Activated B cell treated with CpG ODN at 0.5 μM for 24 hours (primary cell): Measurements from ENCODE around the gene ZPBP. TPM values are rescaled to one million over a fixed set of nuclear protein-coding genes. Genes with fewer than 3 reads are reported as not detected.
"Not testable (repeated sequence)": the region's sequence is repeated elsewhere in the genome, so short reads cannot be mapped to it uniquely, and the experiment has no call there.

Source experiments
- ATAC-seq: fragments of 200-7000 bp; cut with Tn5 transposase; one replicate; pipeline ENCODE4 v1.10.0; 2021; ENCODE audit warnings: low read depth, mild to moderate bottlenecking, moderate library complexity
- CTCF ChIA-PET: fragments of 350-600 bp; sonication (Branson Sonifier 250); formaldehyde crosslinking; loops from one replicate; lab custom pipeline; 2021; ENCODE audit warnings: antibody characterized with exemption; lab: Charles Lee
- POLR2A ChIA-PET: fragments of 350-600 bp; sonication (Branson Sonifier 250); formaldehyde crosslinking; loops from one replicate; lab custom pipeline; 2021; ENCODE audit warnings: antibody characterized with exemption; lab: Charles Lee
- DNase-seq: peaks from one replicate; pipeline ENCODE4 v3.0.0; 2022
- H3K27ac Mint-ChIP-seq: one replicate; pipeline ENCODE4 v1.8.0; 2020; ENCODE audit warnings: mixed read lengths
- H3K27me3 Mint-ChIP-seq: one replicate; pipeline ENCODE4 v1.8.0; 2021; ENCODE audit warnings: mixed read lengths
- H3K36me3 Mint-ChIP-seq: one replicate; pipeline ENCODE4 v1.8.0; 2021; ENCODE audit warnings: low read depth, mixed read lengths
- H3K4me1 Mint-ChIP-seq: one replicate; pipeline ENCODE4 v1.8.0; 2021; ENCODE audit warnings: mixed read lengths
- H3K4me3 Mint-ChIP-seq: one replicate; pipeline ENCODE4 v1.8.0; 2020; ENCODE audit warnings: mild to moderate bottlenecking, mixed read lengths
- H3K9me3 Mint-ChIP-seq: one replicate; pipeline ENCODE4 v1.8.0; 2020; ENCODE audit warnings: mixed read lengths
- intact Hi-C: fragments of 100-400 bp; cut with micrococcal nuclease; formaldehyde crosslinking; loops from one replicate; pipeline ENCODE4 v1.15.1; 2024
- total RNA-seq: library from RNA; stranded (reverse); gene quantifications from 2 replicates; pipeline ENCODE4 v1.2.3, GENCODE V29; 2022
- TF ChIP-seq, protein P1 (sequence below): fragments of 200-600 bp; IDR thresholded peaks from one replicate; pipeline ENCODE4 v1.8.0; 2022; ENCODE audit warnings: antibody characterized with exemption, mild to moderate bottlenecking

The ZPBP gene
- total RNA-seq, 1 donor from 2014 or later = not detected

DNA sequence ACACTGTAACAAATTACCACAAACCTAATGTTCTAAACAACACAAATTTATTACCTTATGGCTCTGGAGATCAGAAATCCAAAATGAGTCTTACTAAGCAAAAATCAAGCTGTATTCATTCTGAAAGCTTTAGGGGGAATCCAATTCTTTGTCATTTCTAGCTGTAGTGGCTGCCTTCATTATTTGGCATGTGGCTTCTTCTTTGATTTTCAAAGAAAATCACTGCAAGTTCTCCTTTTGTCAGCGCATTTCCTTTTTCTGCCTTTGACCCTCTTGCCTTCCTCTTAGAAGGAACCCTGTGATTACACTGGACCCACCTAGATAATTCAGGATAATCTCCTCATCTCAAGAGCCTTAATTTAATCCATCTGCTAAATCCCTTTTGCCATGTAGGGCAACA is 36.9 kb downstream of the ZPBP start:
- H3K4me1 Mint-ChIP-seq = no peaks in the 10 kb centered on the region
- ChIA-PET CTCF (no interaction called here), POLR2A (no interaction called here)
- DNase-seq (no peak), ATAC-seq (no peak)
- H3K27ac Mint-ChIP-seq = no peak overlapping the region
- TF ChIP-seq, protein P1, sequence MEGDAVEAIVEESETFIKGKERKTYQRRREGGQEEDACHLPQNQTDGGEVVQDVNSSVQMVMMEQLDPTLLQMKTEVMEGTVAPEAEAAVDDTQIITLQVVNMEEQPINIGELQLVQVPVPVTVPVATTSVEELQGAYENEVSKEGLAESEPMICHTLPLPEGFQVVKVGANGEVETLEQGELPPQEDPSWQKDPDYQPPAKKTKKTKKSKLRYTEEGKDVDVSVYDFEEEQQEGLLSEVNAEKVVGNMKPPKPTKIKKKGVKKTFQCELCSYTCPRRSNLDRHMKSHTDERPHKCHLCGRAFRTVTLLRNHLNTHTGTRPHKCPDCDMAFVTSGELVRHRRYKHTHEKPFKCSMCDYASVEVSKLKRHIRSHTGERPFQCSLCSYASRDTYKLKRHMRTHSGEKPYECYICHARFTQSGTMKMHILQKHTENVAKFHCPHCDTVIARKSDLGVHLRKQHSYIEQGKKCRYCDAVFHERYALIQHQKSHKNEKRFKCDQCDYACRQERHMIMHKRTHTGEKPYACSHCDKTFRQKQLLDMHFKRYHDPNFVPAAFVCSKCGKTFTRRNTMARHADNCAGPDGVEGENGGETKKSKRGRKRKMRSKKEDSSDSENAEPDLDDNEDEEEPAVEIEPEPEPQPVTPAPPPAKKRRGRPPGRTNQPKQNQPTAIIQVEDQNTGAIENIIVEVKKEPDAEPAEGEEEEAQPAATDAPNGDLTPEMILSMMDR = no peak
- no peak overlapping the region for H3K4me3 Mint-ChIP-seq
- intact Hi-C loops = no loop called here
- H3K27me3 Mint-ChIP-seq = peaks cover 27% of the 10 kb centered on the region
- H3K36me3 Mint-ChIP-seq = no peaks in the 10 kb centered on the region
- H3K9me3 Mint-ChIP-seq = no peaks in the 10 kb centered on the region

DNA sequence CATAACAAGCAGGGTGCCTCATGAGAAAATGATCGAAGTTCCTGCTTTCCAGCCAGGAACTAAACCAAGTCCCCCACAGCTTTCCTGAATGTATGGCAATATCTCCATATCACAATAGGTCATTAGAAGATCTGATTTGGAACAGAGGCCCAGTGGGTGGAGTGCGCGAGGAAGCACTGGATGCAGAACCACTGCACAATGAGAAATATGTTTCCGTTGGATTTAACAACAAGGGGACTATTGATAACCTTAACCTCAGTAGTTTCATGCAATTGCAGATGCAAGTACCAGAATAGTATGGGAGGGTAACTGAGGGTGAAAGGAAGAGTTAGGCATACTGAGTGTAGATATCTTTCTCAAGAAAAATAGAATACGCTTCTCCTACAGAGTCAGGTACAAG is 45.3 kb downstream of the ZPBP start:
- TF ChIP-seq, protein P1 = no peak
- H3K4me1 Mint-ChIP-seq = no peaks in the 10 kb centered on the region
- H3K27me3 Mint-ChIP-seq = peaks cover 39% of the 10 kb centered on the region
- no peak for ATAC-seq
- no peak overlapping the region for H3K4me3 Mint-ChIP-seq
- CTCF ChIA-PET = no interaction called here
- intact Hi-C loops = no loop called here
- H3K9me3 Mint-ChIP-seq = peaks cover 29% of the 10 kb centered on the region
- no peaks in the 10 kb centered on the region for H3K36me3 Mint-ChIP-seq
- no peak overlapping the region for H3K27ac Mint-ChIP-seq
- POLR2A ChIA-PET = no interaction called here
- no peak for DNase-seq

GRCh38 chr7:50041165-50041564 is 51.9 kb downstream of the ZPBP start:
- CTCF ChIA-PET, intact Hi-C loops, H3K4me3 Mint-ChIP-seq, POLR2A ChIA-PET, ATAC-seq, DNase-seq, H3K4me1 Mint-ChIP-seq, H3K36me3 Mint-ChIP-seq, H3K27ac Mint-ChIP-seq: not testable (repeated sequence)
- Mint-ChIP-seq H3K9me3 (peaks cover 23% of the 10 kb centered on the region), H3K27me3 (peaks cover 38% of the 10 kb centered on the region)

- ChIA-PET CTCF (no interaction called here), POLR2A (no interaction called here)
- DNase-seq (no peak), ATAC-seq (no peak)
- no peak overlapping the region for H3K27ac Mint-ChIP-seq
- H3K4me1 Mint-ChIP-seq = no peaks in the 10 kb centered on the region
- no peaks in the 10 kb centered on the region for H3K9me3 Mint-ChIP-seq
- H3K27me3 Mint-ChIP-seq = peaks cover 21% of the 10 kb centered on the region
- no peaks in the 10 kb centered on the region for H3K36me3 Mint-ChIP-seq
- intact Hi-C loops = no loop called here
- H3K4me3 Mint-ChIP-seq = no peak overlapping the region
- TF ChIP-seq, protein P1 = no peak
Observed at GRCh38 chr7:50037086-50037485, 56.0 kb downstream of the ZPBP start.

DNA sequence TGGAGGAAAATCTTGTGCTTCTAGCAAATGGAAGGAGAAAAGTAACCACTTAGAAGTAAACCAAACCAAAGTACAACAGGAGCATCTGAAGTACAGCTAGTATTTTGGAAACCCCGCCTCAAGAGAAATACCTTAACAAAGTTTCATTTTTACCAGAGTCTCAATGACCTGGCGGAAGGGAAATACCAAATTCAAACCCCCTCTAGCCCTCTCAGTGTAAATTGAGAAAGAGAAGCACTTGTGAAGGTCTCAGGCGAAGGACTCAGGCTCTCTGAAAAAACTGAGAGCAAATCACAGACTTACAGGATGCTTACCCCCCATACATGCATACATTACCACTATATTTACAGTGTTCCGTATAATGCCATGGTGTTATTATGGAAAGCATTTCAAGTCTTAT is 70.1 kb downstream of the ZPBP start:
- Mint-ChIP-seq H3K36me3 (no peaks in the 10 kb centered on the region), H3K4me1 (no peaks in the 10 kb centered on the region), H3K27ac (no peak overlapping the region), H3K9me3 (peaks cover 6% of the 10 kb centered on the region), H3K4me3 (no peak overlapping the region), H3K27me3 (peaks cover 24% of the 10 kb centered on the region)
- CTCF ChIA-PET = no interaction called here
- DNase-seq (no peak), ATAC-seq (no peak)
- TF ChIP-seq, protein P1 = no peak
- intact Hi-C loops = no loop called here
- POLR2A ChIA-PET = no interaction called here

GRCh38 chr7:50022451-50022850 is 70.6 kb downstream of the ZPBP start:
- H3K4me3 Mint-ChIP-seq = no peak overlapping the region
- CTCF ChIA-PET = interaction anchor here (0.6 kb wide), 1 partner anchor 611 kb away, joined by 3 read pairs; no protein-coding TSS in a partner anchor
- peaks cover 6% of the 10 kb centered on the region for H3K9me3 Mint-ChIP-seq
- ATAC-seq (no peak), DNase-seq (no peak)
- TF ChIP-seq, protein P1 = no peak
- POLR2A ChIA-PET = no interaction called here
- intact Hi-C loops = no loop called here
- peaks cover 24% of the 10 kb centered on the region for H3K27me3 Mint-ChIP-seq
- no peaks in the 10 kb centered on the region for H3K4me1 Mint-ChIP-seq
- H3K27ac Mint-ChIP-seq = no peak overlapping the region
- no peaks in the 10 kb centered on the region for H3K36me3 Mint-ChIP-seq
